NT2/D1 (cell line): Measurements from ENCODE around the gene CASP12.

Source experiments
- DNase-seq: peaks from one replicate; pipeline ENCODE4 v3.0.0-alpha.2; 2011; ENCODE audit warnings: low read depth, low spot score
- H3K27me3 ChIP-seq: 2 replicates; pipeline ENCODE4 v1.6.0; 2011; ENCODE audit warnings: mild to moderate bottlenecking; ENCODE audit not compliant: insufficient read length, insufficient read depth
- H3K36me3 ChIP-seq: 2 replicates; pipeline ENCODE4 v1.6.1; 2011; ENCODE audit warnings: mild to moderate bottlenecking, low read length, mixed read lengths; ENCODE audit not compliant: insufficient read depth, insufficient read length
- H3K4me1 ChIP-seq: 2 replicates; pipeline ENCODE4 v1.5.1; 2011; ENCODE audit not compliant: insufficient read depth, insufficient read length
- H3K4me3 ChIP-seq: 2 replicates; pipeline ENCODE4 v1.5.1; 2011; ENCODE audit warnings: low read depth; ENCODE audit not compliant: insufficient read length
- H3K9ac ChIP-seq: 2 replicates; pipeline ENCODE4 v1.6.0; 2011; ENCODE audit warnings: low read depth; ENCODE audit not compliant: insufficient read length
- H3K9me3 ChIP-seq: 2 replicates; pipeline ENCODE4 v1.5.1; 2011; ENCODE audit warnings: mild to moderate bottlenecking, low read length; ENCODE audit not compliant: insufficient read depth
- SUZ12 ChIP-seq: IDR thresholded peaks from 2 replicates; pipeline ENCODE4 v1.6.1; 2011; ENCODE audit not compliant: insufficient read length, insufficient read depth; ENCODE audit errors: extremely low read depth
- YY1 ChIP-seq: IDR thresholded peaks from 2 replicates; pipeline ENCODE4 v1.6.1; 2011; ENCODE audit not compliant: insufficient read length, insufficient read depth
- ZNF274 ChIP-seq: IDR thresholded peaks from 2 replicates; pipeline ENCODE4 v1.6.1; 2011; ENCODE audit warnings: mild to moderate bottlenecking, low read depth, low read length

The CASP12 gene

DNA sequence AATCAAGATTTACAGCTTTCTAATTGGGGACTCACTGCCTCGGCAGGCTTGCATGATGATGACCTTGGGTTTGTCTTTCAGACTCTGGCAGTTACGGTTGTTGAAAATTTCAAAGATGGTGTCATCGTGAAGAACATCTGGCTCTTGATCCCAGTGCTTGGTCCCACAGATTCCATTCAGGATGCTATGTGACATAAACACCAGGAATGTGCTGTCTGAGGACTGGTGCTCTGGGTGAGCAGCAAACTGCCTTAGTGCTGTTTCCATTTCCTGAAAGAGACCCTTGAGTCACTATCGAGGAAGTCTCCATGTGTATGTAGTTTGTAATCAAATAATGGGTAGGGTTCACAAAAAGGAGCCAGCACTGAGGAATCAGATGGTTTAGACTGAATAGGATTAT is 7.1 kb downstream of the CASP12 start:
- no peak overlapping the region for H3K4me3 ChIP-seq
- no peaks in the 10 kb centered on the region for H3K4me1 ChIP-seq
- H3K9ac ChIP-seq: no peak overlapping the region
- no peaks in the 10 kb centered on the region for H3K36me3 ChIP-seq
- no peak for DNase-seq
- H3K27me3 ChIP-seq: no peaks in the 10 kb centered on the region
- H3K9me3 ChIP-seq: no peaks in the 10 kb centered on the region
- TF ChIP-seq YY1 (no peak), SUZ12 (no peak), ZNF274 (no peak)

- no peak for TF ChIP-seq ZNF274
- no peak for TF ChIP-seq YY1
- no peak for TF ChIP-seq SUZ12
- Histone ChIP-seq H3K27me3 (no peaks in the 10 kb centered on the region), H3K4me3 (no peak overlapping the region), H3K9me3 (no peaks in the 10 kb centered on the region), H3K9ac (no peak overlapping the region), H3K36me3 (no peaks in the 10 kb centered on the region), H3K4me1 (no peaks in the 10 kb centered on the region)
- DNase-seq: no peak
These were observed 14.9 kb downstream of the CASP12 start for GRCh38 chr11:104883342-104883741.

DNA sequence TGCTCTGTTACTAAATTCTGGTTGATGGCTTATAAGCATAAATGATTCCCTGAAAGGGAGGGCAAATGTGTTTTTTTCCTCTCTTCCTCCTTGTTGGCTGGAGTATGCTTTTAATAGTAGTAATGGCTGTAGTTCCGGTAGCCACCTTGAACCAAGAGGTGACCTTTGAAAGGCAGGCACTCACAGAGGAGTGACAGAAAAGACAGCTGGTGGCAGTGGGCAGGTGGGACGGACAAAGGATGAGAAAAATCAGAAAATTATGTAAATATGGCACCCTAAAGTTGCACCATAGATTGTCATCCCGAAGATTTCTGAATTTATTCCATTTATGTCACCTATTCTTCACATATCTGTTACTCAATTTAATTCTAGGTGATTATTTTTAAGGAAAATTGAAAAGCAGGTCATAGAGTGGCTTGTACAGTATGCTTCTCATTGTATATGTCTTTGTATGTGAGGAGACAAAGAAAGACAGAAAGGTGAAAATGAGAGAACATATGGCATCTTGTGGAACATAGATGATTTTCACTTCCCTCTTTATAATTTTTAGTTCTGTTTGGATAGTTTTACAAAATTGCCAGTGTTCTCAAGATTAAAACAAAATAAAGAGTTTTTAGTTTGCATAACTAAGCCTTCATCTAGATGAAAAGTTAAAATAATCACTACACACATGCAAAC is 17.0 kb downstream of the CASP12 start:
- TF ChIP-seq ZNF274 (no peak), YY1 (no peak), SUZ12 (no peak)
- Histone ChIP-seq H3K4me1 (no peaks in the 10 kb centered on the region), H3K27me3 (no peaks in the 10 kb centered on the region), H3K4me3 (no peak overlapping the region), H3K9me3 (no peaks in the 10 kb centered on the region), H3K36me3 (no peaks in the 10 kb centered on the region), H3K9ac (no peak overlapping the region)
- no peak for DNase-seq

- H3K9me3 ChIP-seq: no peaks in the 10 kb centered on the region
- H3K4me3 ChIP-seq: no peak overlapping the region
- DNase-seq: no peak
- H3K9ac ChIP-seq: no peak overlapping the region
- TF ChIP-seq ZNF274 (no peak), YY1 (no peak), SUZ12 (no peak)
- H3K27me3 ChIP-seq: no peaks in the 10 kb centered on the region
- H3K4me1 ChIP-seq: no peaks in the 10 kb centered on the region
- no peaks in the 10 kb centered on the region for H3K36me3 ChIP-seq
These were observed 18.6 kb downstream of the CASP12 start for GRCh38 chr11:104879514-104880190.

DNA sequence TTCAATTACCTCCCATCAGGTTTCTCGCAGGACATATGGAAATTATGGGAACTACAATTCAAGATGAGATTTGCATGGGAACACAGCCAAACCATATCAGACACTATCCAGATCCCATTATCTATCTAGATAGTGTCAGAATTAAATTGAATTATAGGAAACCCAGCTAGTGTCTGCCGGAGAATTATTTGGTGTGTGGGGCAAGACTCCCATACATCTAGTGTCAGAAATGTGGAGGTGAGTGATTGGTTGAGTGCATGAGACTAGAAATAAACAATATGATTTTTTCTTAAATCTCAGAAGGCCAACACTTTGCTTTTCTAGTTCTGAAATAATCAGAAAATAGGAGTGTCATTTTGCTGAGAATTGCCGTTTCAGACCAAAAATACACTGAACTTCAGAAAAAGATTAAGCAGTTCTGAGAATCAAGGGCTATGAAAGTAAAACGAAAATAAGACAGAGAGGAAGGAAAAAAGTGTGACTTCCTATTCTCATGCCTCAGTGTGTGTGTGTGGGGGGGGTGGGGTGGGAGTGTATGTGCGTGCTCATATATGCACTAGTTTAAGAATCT is 21.3 kb downstream of the CASP12 start:
- Histone ChIP-seq H3K27me3 (no peaks in the 10 kb centered on the region), H3K36me3 (no peaks in the 10 kb centered on the region), H3K9ac (no peak overlapping the region), H3K9me3 (no peaks in the 10 kb centered on the region), H3K4me1 (no peaks in the 10 kb centered on the region), H3K4me3 (no peak overlapping the region)
- TF ChIP-seq SUZ12 (no peak), YY1 (no peak), ZNF274 (no peak)
- no peak for DNase-seq

- TF ChIP-seq YY1: no peak
- TF ChIP-seq ZNF274: no peak
- no peak for TF ChIP-seq SUZ12
- no peaks in the 10 kb centered on the region for H3K4me1 ChIP-seq
- H3K27me3 ChIP-seq: no peaks in the 10 kb centered on the region
- H3K36me3 ChIP-seq: no peaks in the 10 kb centered on the region
- DNase-seq: no peak
- no peak overlapping the region for H3K4me3 ChIP-seq
- H3K9me3 ChIP-seq: no peaks in the 10 kb centered on the region
- no peak overlapping the region for H3K9ac ChIP-seq
These were observed 21.9 kb downstream of the CASP12 start for GRCh38 chr11:104876324-104876723.

- Histone ChIP-seq H3K36me3 (no peaks in the 10 kb centered on the region), H3K9ac (no peak overlapping the region), H3K9me3 (no peaks in the 10 kb centered on the region), H3K27me3 (no peaks in the 10 kb centered on the region), H3K4me1 (no peaks in the 10 kb centered on the region), H3K4me3 (no peak overlapping the region)
- no peak for DNase-seq
- TF ChIP-seq ZNF274 (no peak), YY1 (no peak), SUZ12 (no peak)
These were observed 25.0 kb downstream of the CASP12 start for GRCh38 chr11:104873252-104873651.
